Measurements from ENCODE around the gene CDKN1C. TPM values are rescaled to one million over a fixed set of nuclear protein-coding genes. Genes with fewer than 3 reads are reported as not detected.

The CDKN1C gene
- total RNA-seq, 1 donor from 2014 or later: 67.3 TPM

DNA sequence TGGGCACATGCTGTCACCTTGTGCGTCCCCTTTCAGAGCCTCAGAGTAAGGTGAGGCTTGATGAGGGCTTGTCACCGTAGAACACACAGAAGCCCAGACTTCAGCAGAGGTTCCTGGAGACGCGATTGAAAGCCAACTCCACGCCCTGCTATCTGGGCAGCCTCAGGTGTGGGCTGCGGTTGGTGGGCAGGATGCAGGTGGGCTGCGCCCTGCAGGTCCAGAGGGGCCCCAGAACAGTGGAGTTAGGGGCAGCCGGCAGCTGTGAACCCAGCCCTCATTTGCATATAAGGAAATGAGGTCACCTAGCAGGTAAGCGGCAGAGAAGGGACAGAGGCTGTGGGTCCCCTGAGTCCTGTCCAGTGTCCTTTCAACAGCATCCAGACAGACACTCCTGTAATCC is 28.2 kb upstream of the CDKN1C start:
- Histone ChIP-seq H3K4me3 (no peak overlapping the region), H3K27me3 (no peaks in the 10 kb centered on the region), H3K4me1 (peaks cover 39% of the 10 kb centered on the region), H3K36me3 (no peaks in the 10 kb centered on the region), H3K27ac (peak overlapping the region; percentile 18), H3K9me3 (no peaks in the 10 kb centered on the region)
- no peak for DNase-seq (ENCODE audit: extremely low spot score in 2 of 2)
- TF ChIP-seq, protein P1, sequence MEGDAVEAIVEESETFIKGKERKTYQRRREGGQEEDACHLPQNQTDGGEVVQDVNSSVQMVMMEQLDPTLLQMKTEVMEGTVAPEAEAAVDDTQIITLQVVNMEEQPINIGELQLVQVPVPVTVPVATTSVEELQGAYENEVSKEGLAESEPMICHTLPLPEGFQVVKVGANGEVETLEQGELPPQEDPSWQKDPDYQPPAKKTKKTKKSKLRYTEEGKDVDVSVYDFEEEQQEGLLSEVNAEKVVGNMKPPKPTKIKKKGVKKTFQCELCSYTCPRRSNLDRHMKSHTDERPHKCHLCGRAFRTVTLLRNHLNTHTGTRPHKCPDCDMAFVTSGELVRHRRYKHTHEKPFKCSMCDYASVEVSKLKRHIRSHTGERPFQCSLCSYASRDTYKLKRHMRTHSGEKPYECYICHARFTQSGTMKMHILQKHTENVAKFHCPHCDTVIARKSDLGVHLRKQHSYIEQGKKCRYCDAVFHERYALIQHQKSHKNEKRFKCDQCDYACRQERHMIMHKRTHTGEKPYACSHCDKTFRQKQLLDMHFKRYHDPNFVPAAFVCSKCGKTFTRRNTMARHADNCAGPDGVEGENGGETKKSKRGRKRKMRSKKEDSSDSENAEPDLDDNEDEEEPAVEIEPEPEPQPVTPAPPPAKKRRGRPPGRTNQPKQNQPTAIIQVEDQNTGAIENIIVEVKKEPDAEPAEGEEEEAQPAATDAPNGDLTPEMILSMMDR (IDR thresholded peaks at IDR 0.05): no peak
- TF ChIP-seq POLR2A (IDR thresholded peaks at IDR 0.05): no peak
- TF ChIP-seq POLR2AphosphoS5 (IDR thresholded peaks at IDR 0.05; ENCODE audit: insufficient read depth in 1 of 2, low read depth in 1 of 2): no peak
- intact Hi-C loops (cut with DNase I): no loop called here

DNA sequence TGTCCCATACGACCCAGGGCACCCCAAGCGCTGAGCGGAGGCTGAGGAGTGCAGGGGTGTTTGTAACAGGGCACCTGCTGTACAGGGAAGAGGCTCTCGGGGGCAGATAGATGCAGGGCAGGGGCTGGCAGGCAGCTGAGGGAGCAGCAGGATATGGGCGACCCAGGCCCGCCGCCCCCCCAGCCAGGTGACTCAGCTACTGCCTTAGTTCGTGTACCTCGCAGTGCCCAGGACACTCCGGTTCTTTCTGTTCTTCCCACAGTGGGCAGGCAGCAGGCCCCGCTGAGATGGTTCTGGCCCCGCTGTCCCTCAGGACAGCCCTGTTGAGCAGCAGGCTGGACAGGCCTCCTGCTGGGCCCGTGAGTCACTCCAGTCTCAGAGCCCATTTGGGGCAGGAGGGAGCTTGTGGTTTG is 27.4 kb upstream of the CDKN1C start:
- Histone ChIP-seq H3K36me3 (no peaks in the 10 kb centered on the region), H3K9me3 (no peaks in the 10 kb centered on the region), H3K27ac (peak overlapping the region; percentile 18), H3K4me3 (no peak overlapping the region), H3K27me3 (no peaks in the 10 kb centered on the region), H3K4me1 (peaks cover 42% of the 10 kb centered on the region)
- no peak for TF ChIP-seq POLR2A (IDR thresholded peaks at IDR 0.05)
- no peak for TF ChIP-seq POLR2AphosphoS5 (IDR thresholded peaks at IDR 0.05; ENCODE audit: insufficient read depth in 1 of 2, low read depth in 1 of 2)
- TF ChIP-seq, protein P1 (IDR thresholded peaks at IDR 0.05): no peak
- intact Hi-C loops (cut with DNase I): no loop called here
- DNase-seq (ENCODE audit: extremely low spot score in 2 of 2): no peak

DNA sequence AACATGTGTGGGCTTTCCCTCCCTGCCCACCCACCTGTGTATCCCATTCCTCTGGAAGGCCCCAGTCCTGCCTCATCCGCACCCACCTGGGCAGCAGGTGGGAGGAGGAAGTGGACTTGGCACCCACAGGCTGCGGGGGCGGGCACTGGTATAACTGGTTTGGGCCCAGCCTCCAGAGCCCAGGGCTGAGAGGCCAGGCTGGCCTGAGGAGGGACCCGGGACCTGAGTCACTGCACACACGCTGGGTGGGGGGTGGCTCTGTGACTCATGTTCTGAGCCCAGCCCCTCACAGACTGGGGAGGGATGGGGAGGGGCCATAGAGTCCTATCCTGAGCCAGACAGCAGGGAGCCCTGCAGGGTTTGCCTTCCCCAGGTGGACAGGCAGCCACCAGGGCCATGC is 26.9 kb upstream of the CDKN1C start:
- H3K36me3 ChIP-seq: no peaks in the 10 kb centered on the region
- H3K4me1 ChIP-seq: peaks cover 42% of the 10 kb centered on the region
- TF ChIP-seq POLR2A (IDR thresholded peaks at IDR 0.05) (no peak), POLR2AphosphoS5 (IDR thresholded peaks at IDR 0.05; ENCODE audit: insufficient read depth in 1 of 2, low read depth in 1 of 2) (peak; percentile 19 to 28)
- H3K9me3 ChIP-seq: no peaks in the 10 kb centered on the region
- H3K27me3 ChIP-seq: no peaks in the 10 kb centered on the region
- H3K27ac ChIP-seq: peak overlapping the region; percentile 18
- no peak for DNase-seq (ENCODE audit: extremely low spot score in 2 of 2)
- intact Hi-C loops (cut with DNase I): no loop called here
- no peak overlapping the region for H3K4me3 ChIP-seq

DNA sequence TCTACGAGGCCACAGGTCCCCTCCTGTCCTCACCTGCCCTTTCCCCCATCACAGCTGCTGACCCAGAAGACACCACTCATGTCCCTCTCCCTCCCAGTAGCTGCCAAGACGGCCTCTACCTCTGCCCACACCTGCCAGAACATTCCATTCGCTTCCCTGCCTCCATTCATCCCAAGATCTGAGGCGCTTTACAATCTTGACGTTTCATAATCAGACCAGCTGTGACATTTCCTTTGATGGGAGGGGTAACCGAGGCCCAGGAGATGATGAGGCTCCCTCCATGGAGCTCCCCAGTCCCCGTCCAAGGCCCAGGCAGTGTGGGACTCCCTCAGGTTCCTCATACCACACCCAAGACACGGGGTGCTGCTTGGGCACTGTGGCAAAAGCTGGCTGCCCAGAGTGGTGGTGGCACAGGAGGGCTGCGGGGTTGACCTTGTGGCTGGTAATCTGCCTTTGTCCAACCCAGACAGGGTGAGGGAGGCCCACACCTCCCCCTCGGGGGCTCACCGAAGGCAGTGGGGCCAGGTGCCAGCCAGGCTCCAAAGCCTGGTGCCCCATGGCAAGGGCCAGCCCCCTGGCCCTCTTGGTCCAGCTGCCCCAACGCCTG is 26.3 kb upstream of the CDKN1C start:
- Histone ChIP-seq H3K36me3 (no peaks in the 10 kb centered on the region), H3K9me3 (no peaks in the 10 kb centered on the region), H3K27ac (peak overlapping the region; percentile 18), H3K4me3 (no peak overlapping the region), H3K27me3 (no peaks in the 10 kb centered on the region), H3K4me1 (peaks cover 42% of the 10 kb centered on the region)
- TF ChIP-seq, protein P1 (IDR thresholded peaks at IDR 0.05): no peak
- TF ChIP-seq POLR2AphosphoS5 (IDR thresholded peaks at IDR 0.05; ENCODE audit: insufficient read depth in 1 of 2, low read depth in 1 of 2): no peak
- TF ChIP-seq POLR2A (IDR thresholded peaks at IDR 0.05): no peak
- intact Hi-C loops (cut with DNase I): no loop called here
- no peak for DNase-seq (ENCODE audit: extremely low spot score in 2 of 2)

DNA sequence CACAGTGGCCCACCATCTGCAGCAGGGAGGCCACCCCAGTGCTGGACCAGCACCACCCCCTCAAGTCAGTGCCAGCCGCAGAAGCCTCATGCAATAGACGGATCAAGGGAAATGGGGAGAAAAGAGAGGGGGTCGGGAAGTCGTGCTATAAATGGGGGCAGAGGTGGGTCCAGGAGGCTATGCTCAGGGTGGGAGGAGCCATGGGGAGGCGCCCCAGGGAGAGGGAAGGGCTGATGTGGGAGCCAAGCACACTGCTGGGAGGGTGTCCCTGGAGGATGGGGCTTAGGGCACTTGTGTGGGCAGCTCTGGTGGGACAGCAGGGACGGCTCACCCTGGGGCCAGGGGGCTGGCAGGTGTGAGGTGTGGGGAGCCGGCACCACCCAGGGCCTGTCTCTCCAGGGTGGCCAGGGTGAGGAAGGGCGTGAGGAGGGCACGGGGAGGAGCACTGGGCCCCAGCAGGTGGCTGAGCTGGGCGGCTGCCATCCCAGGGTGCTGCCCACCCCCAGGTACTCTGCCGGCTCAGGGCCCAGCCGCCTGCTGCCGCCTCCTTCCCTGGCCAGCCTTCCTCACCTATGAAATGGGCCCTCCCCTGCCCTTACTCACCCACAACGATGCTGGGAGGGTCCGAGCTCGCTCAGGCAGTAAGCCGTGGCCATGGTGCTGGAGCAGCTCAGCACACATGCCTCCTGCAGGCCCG is 25.7 kb upstream of the CDKN1C start:
- H3K4me1 ChIP-seq: peaks cover 42% of the 10 kb centered on the region
- TF ChIP-seq, protein P1 (IDR thresholded peaks at IDR 0.05): no peak
- TF ChIP-seq POLR2AphosphoS5 (IDR thresholded peaks at IDR 0.05; ENCODE audit: insufficient read depth in 1 of 2, low read depth in 1 of 2): peak in 1 of 2 donors; percentile 3
- intact Hi-C loops (cut with DNase I): no loop called here
- H3K9me3 ChIP-seq: no peaks in the 10 kb centered on the region
- no peak overlapping the region for H3K4me3 ChIP-seq
- no peaks in the 10 kb centered on the region for H3K36me3 ChIP-seq
- DNase-seq (ENCODE audit: extremely low spot score in 2 of 2): no peak
- no peaks in the 10 kb centered on the region for H3K27me3 ChIP-seq
- H3K27ac ChIP-seq: no peak overlapping the region
